Progenitor cell of endocrine pancreas (in vitro differentiated cells): ENCODE results near the gene ERICH2. TPM values are rescaled to one million over a fixed set of nuclear protein-coding genes. Genes with fewer than 3 reads are reported as not detected.
"Not testable (repeated sequence)": the region's sequence is repeated elsewhere in the genome, so short reads cannot be mapped to it uniquely, and the experiment has no call there.

Experiments used
- DNase-seq: peaks from one replicate; pipeline ENCODE4 v3.0.0; 2021; ENCODE audit warnings: low spot score; ENCODE audit not compliant: unreplicated experiment
- H3K27ac Mint-ChIP-seq: 2 replicates; pipeline ENCODE4 v1.8.0; 2021; ENCODE audit warnings: mild to moderate bottlenecking, moderate library complexity, mixed read lengths
- H3K27me3 Mint-ChIP-seq: 2 replicates; pipeline ENCODE4 v1.8.0; 2021; ENCODE audit warnings: mixed read lengths
- H3K36me3 Mint-ChIP-seq: 2 replicates; pipeline ENCODE4 v1.8.0; 2022; ENCODE audit warnings: mixed read lengths; ENCODE audit not compliant: insufficient read depth
- H3K4me1 Mint-ChIP-seq: 2 replicates; pipeline ENCODE4 v1.8.0; 2021; ENCODE audit warnings: low read depth, mixed read lengths
- H3K4me3 Mint-ChIP-seq: 2 replicates; pipeline ENCODE4 v1.8.0; 2021; ENCODE audit warnings: low read depth, mild to moderate bottlenecking, moderate library complexity, mixed read lengths
- H3K9me3 Mint-ChIP-seq: 2 replicates; pipeline ENCODE4 v1.8.0; 2021; ENCODE audit warnings: low read depth, mixed read lengths
- total RNA-seq: library from RNA; stranded (reverse); gene quantifications from 2 replicates; pipeline ENCODE4 v1.2.1, GENCODE V29; 2021
- TF ChIP-seq, protein P1 (sequence below): fragments of 200-600 bp; sonication (generic); IDR thresholded peaks from one replicate; pipeline ENCODE4 v1.5.0; 2021; ENCODE audit warnings: antibody characterized with exemption, mild to moderate bottlenecking; ENCODE audit not compliant: unreplicated experiment

The ERICH2 gene
- total RNA-seq, 1 donor from 2014 or later: 1.1 TPM

DNA sequence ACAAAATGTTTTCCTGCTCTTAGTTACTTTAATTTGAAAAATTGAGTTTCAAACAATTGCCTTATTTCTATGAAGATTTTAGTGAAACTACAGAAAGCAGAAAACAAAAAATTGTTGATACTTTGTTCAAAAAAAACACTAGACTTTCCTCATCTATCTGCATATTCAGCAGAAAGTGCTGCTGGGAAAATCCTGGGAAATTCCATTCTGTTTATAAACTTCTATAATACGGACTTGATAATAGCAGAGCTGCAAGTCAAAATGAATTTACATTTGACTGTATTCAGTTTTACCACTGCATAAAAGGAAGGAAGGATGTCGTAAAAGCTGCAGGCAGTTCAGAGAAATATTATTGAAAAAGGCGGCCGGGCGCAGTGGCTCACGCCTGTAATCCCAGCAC, 24.9 kb upstream of the ERICH2 start:
- no peak overlapping the region for H3K4me3 Mint-ChIP-seq
- TF ChIP-seq, protein P1, sequence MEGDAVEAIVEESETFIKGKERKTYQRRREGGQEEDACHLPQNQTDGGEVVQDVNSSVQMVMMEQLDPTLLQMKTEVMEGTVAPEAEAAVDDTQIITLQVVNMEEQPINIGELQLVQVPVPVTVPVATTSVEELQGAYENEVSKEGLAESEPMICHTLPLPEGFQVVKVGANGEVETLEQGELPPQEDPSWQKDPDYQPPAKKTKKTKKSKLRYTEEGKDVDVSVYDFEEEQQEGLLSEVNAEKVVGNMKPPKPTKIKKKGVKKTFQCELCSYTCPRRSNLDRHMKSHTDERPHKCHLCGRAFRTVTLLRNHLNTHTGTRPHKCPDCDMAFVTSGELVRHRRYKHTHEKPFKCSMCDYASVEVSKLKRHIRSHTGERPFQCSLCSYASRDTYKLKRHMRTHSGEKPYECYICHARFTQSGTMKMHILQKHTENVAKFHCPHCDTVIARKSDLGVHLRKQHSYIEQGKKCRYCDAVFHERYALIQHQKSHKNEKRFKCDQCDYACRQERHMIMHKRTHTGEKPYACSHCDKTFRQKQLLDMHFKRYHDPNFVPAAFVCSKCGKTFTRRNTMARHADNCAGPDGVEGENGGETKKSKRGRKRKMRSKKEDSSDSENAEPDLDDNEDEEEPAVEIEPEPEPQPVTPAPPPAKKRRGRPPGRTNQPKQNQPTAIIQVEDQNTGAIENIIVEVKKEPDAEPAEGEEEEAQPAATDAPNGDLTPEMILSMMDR: no peak
- no peak overlapping the region for H3K27ac Mint-ChIP-seq
- peaks cover 2% of the 10 kb centered on the region for H3K4me1 Mint-ChIP-seq
- no peak for DNase-seq
- no peaks in the 10 kb centered on the region for H3K9me3 Mint-ChIP-seq
- H3K27me3 Mint-ChIP-seq: peaks cover 3% of the 10 kb centered on the region
- no peaks in the 10 kb centered on the region for H3K36me3 Mint-ChIP-seq

DNA sequence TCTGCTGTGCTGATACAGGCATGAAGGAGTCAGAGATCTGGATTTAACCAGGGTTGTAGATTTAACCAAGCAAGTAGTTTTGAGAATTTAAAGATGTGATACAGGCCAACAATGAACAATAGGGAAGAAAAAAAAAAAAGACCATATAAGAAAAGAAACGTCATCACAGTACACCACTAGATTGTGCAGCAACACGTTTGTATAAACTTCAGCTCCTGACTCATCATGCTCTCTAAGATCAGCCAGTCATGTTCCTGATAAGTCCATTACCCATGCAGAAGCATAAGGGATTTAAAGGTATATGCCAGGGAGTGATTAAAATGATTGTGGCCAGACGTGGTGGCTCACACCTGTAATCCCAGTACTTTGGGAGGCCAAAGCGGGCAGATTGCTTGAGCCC, 22.3 kb upstream of the ERICH2 start:
- no peak for DNase-seq
- no peaks in the 10 kb centered on the region for H3K9me3 Mint-ChIP-seq
- peaks cover 3% of the 10 kb centered on the region for H3K27me3 Mint-ChIP-seq
- no peak overlapping the region for H3K27ac Mint-ChIP-seq
- peaks cover 2% of the 10 kb centered on the region for H3K4me1 Mint-ChIP-seq
- H3K36me3 Mint-ChIP-seq: no peaks in the 10 kb centered on the region
- no peak overlapping the region for H3K4me3 Mint-ChIP-seq
- TF ChIP-seq, protein P1: no peak

DNA sequence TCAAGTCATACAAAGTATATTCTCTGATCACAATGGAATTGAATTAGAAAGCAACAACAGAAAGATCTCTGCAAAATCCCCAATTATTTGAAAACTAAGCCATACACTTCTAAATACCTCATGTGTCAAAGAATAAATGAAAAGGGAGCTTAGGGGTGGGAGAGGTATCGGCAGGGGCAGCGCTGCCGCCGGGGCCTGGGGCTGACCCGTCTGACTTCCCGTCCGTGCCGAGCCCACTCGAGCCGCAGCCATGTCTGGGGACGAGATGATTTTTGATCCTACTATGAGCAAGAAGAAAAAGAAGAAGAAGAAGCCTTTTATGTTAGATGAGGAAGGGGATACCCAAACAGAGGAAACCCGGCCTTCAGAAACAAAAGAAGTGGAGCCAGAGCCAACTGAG, 18.6 kb upstream of the ERICH2 start:
- not testable (repeated sequence) for H3K27me3 Mint-ChIP-seq, H3K9me3 Mint-ChIP-seq, DNase-seq, H3K4me1 Mint-ChIP-seq, H3K4me3 Mint-ChIP-seq, H3K36me3 Mint-ChIP-seq, H3K27ac Mint-ChIP-seq

DNA sequence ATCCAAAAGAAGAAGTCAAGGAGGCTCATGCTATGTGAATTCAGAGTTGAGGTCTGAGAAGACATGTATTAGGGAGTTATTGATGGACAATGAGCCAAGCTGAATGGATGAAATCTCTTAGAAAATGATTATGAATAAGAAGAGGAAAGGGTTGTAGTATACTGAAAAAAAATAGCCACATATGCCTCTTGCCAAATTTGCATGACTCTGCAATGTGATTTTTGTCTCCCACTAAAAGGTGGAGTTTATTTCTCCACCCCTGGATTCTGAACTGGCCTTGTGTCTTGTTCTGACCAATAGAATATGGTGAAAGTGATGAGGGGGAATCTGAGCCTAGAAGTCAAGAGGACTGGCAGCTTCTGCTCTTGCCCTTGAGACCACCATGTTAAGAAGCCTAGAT, 8.6 kb upstream of the ERICH2 start:
- no peaks in the 10 kb centered on the region for H3K36me3 Mint-ChIP-seq
- no peaks in the 10 kb centered on the region for H3K9me3 Mint-ChIP-seq
- DNase-seq: no peak
- H3K4me3 Mint-ChIP-seq: no peak overlapping the region
- TF ChIP-seq, protein P1: no peak
- peaks cover 23% of the 10 kb centered on the region for H3K4me1 Mint-ChIP-seq
- H3K27ac Mint-ChIP-seq: peak overlapping the region; percentile 56
- H3K27me3 Mint-ChIP-seq: no peaks in the 10 kb centered on the region

DNA sequence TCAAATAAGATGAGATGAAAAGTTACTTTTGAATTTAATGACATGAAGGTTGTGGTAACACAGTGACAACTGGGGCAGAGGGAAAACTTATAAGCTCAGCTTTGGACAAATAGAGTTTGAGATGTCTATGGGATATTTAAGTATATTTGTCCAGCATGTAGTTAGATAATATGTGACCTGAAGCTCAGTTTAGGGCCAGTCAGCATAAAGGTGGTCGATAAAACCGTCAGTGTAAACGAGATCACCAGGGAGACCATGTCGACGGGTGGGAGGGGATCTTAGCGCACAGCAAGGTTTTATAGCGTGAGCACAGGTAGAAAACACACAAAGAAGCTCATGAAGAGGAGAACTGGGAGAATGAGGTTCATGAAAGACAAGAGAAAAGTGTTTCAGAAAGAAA, 7.4 kb upstream of the ERICH2 start:
- no peaks in the 10 kb centered on the region for H3K27me3 Mint-ChIP-seq
- H3K9me3 Mint-ChIP-seq: no peaks in the 10 kb centered on the region

DNA sequence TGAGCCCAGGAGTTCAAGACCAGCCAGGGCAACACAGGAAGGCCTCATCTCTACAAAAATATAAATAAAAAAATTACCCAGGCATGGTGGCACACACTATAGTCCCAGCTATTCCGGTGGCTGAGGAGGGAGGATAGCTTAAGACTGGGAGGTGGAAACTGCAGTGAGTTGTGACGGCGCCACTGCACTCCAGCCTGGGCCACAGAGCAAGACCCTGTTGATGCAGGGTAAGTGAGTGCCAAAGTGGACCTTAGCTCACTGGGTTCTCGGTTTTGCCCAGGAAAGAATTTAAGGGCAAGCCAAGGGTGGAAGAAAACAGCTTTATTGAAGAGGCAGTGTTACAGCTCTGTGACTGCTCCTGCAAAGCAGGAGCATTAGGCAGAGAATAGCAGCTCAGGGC, 6.9 kb upstream of the ERICH2 start:
- Mint-ChIP-seq H3K36me3 (no peaks in the 10 kb centered on the region), H3K27ac (peak overlapping the region; percentile 15), H3K9me3 (no peaks in the 10 kb centered on the region)

More for the DNA sequence above, 7.4 kb upstream of the ERICH2 start:
- TF ChIP-seq, protein P1: no peak
- no peak for DNase-seq
- H3K36me3 Mint-ChIP-seq: no peaks in the 10 kb centered on the region
- no peak overlapping the region for H3K4me3 Mint-ChIP-seq
- peak overlapping the region; percentile 15 for H3K27ac Mint-ChIP-seq
- peaks cover 26% of the 10 kb centered on the region for H3K4me1 Mint-ChIP-seq

More for the DNA sequence above, 6.9 kb upstream of the ERICH2 start:
- DNase-seq: no peak
- TF ChIP-seq, protein P1: no peak
- Mint-ChIP-seq H3K4me1 (peaks cover 26% of the 10 kb centered on the region), H3K4me3 (no peak overlapping the region), H3K27me3 (no peaks in the 10 kb centered on the region)
